GM19043 (cell line): ENCODE measurements around the gene KREMEN2.
"Not testable (repeated sequence)": the region's sequence is repeated elsewhere in the genome, so short reads cannot be mapped to it uniquely, and the experiment has no call there.

ENCODE experiments used
- ATAC-seq: cut with Tn5 transposase; IDR thresholded peaks from one replicate; pipeline ENCODE4 v1.9.1; 2021; ENCODE audit warnings: low read depth; ENCODE audit not compliant: unreplicated experiment

Gene KREMEN2, protein sequence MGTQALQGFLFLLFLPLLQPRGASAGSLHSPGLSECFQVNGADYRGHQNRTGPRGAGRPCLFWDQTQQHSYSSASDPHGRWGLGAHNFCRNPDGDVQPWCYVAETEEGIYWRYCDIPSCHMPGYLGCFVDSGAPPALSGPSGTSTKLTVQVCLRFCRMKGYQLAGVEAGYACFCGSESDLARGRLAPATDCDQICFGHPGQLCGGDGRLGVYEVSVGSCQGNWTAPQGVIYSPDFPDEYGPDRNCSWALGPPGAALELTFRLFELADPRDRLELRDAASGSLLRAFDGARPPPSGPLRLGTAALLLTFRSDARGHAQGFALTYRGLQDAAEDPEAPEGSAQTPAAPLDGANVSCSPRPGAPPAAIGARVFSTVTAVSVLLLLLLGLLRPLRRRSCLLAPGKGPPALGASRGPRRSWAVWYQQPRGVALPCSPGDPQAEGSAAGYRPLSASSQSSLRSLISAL

DNA sequence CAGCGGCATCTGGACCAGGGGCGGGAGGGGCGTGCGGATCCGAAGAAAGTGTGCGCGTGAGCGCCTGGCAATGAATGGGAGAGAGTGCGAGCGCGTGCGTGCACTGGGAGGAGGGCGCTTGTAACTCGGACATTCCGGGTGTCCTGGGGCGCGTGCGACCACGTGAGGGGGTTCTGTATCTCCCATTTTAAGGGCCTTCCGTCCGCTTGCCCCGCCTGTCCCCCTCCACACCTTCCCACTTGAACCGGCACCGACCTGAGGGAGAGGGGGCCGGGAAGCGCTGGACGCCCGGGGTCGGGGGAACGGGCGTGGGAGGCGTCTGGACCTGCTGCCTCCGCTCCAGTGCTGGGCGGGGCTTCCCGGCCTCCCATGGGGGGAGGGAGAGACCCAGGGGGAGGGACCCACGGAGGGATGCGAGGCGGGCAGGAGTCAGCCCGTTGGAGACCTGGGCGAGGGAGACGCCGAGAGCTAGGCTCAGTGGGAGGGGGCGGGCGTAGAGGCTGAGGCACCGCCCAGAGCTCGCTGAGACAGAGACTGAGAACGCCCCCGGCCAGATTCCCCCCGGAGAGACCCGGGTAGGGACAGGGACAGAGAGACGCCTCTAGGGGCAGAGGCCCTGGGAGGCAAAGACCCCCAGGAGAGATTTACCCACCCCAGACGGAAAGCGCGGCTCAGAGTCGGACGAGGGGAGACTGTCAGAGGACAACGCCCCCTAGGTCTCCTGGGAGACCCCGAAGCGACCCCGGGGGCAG lies at the start of gene KREMEN2:
Gene KREMEN2 (plus strand): TSS at position 553 of the 752 bp plus-strand sequence. CDS start 246 bp downstream, outside the sequence.
- ATAC-seq = no peak

DNA sequence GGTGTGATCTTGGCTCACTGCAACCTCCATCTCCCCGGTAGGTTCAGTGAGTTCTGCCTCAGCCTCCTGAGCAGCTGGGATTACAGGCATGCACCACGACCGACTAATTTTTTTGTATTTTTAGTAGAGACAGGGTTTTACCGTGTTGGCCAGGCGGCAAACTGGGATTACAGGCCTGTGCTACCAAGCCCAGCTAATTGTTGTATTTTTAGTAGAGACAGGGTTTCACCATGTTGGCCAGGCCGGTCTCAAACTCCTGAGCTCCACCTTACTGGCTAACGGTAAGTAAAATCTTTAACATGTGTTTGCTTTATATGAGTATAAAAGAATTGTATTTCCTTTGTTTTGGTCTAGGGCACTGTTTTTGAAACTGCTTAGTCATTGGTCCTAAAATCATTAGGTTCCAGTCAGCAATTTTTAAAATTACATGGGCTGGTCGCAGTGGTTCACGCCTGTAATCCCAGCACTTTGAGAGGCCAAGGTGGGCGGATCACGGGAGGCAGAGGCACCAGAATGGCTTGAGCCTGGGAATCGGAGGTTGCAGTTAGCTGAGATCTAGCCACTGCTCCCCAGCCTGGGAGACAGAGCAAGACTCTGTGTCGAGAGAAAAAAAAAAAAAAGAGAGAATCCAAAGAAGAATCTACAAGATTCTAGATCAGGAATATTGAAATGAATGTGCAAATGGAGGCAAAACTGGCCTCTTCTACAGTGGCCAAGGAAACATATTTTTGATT lies 48.7 kb upstream of the KREMEN2 start:
- no peak for ATAC-seq

DNA sequence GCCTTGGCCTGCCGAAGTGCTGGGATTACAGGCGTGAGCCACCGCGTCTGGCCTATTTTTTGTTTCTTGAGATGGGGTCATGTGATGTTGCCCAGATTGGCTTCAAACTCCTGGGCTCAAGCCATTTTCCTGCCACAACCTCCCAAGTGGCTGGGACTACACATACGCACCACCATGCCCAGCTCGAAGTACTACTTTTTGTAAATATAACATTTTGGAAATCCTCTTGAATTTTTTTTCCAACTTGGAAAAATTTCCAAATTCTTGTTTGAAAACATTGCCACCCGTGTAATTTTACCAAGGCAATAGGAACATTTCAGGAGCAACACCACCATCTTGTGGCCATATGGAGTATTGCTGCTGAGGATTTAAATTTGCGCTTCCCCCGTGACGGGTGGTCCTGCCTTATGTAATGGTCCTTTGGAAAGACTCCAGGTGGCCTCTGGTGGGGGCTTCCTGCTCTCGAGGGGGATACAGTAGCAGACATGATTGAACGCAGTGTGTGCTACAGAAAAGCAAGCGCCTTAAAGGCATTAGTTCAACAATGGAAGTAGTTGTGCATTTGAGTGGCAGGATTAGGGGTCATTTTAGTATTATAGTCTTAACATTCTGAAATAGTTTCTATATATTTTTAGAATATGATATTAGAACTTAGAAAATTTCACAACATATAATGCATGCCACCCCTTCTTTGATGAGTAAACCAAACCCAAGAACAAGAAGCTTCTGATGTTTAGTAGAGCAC lies 44.4 kb upstream of the KREMEN2 start:
- ATAC-seq = no peak

GRCh38 chr16:2923481-2923880 lies 40.6 kb upstream of the KREMEN2 start:
- no peak for ATAC-seq

DNA sequence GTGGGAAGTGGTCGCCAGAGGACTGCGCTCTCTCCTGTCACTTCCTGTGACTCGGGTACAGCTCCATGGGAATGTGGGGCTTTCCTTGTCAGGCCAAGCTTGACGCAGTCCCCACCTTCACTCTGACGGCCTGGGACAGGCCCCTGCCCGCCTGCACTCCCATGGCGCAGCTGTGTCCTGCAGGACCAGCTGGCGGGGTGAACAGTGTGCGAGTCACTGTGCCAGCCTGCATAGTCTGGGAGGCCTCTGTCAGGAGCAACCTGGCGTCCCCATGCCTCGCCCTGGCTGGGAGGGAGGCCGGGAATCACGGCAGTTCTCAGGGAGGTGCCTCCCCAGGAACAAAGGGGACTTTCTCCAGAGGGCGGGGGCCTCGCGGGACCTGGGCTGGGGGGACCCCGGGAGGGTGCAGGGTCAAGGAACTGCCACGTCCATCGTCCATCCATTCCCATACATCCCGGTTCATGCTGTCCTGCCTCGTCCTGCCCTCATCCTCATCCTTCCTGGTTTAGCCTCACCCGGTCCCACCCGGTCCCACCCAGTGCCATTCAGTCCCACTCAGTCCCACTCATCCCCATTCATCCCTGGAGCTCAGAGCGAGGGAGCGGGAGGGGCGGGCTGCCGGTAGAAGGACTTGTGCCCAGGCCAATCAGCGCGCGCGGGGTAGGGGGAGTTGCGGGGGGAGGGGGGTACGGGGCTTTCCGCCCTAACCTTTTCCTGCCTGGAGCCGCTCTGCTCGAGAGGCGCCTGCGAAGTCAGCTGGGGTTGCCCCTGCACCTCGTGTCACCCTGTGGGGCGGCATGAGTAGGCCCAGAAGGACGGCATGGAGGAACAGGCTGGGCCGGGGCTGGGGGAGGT lies 38.9 kb upstream of the KREMEN2 start:
- no peak for ATAC-seq

GRCh38 chr16:2925951-2926649 lies 38.0 kb upstream of the KREMEN2 start:
- no peak for ATAC-seq

DNA sequence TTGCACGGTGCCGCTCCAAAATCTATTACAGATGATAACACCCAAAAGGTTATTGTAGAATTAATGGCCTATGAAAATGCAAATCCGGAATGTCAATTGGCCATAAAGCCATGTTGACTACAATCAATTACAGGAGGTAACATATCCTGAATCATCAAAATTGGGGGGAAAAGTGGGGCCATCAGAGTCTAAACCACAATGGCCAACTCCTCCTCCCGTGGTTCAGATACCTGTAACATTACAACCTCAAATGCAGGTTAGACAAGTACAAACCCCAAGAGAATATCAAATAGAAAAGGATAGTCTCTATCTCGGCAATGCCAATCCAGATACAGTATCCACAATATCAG lies 37.5 kb upstream of the KREMEN2 start:
- no peak for ATAC-seq

- ATAC-seq = no peak
These were observed 36.9 kb upstream of the KREMEN2 start for GRCh38 chr16:2927010-2927646.

GRCh38 chr16:2928151-2928550 lies 35.9 kb upstream of the KREMEN2 start:
- not testable (repeated sequence) for ATAC-seq

GRCh38 chr16:2928796-2929195 lies 35.3 kb upstream of the KREMEN2 start:
- no peak for ATAC-seq

DNA sequence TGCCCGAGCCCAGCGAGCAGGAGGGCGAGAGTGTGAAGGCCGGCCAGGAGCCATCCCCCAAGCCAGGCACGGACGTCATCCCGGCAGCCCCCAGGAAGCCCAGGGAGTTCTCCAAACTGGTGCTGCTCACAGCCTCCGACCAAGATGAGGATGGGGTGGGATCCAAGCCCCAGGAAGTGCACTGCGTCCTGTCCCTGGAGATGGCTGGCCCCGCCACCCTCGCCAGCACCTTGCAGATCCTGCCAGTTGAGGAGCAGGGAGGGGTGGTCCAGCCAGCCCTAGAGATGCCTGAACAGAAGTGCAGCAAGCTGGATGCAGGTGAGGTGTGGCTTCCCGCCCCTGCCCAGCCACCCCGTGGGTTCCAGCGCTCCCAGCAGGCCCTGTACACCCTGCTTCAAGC lies 34.4 kb upstream of the KREMEN2 start:
- no peak for ATAC-seq

GRCh38 chr16:2930236-2930635 lies 33.8 kb upstream of the KREMEN2 start:
- no peak for ATAC-seq

- not testable (repeated sequence) for ATAC-seq
These were observed 32.7 kb upstream of the KREMEN2 start for GRCh38 chr16:2931231-2931914.

DNA sequence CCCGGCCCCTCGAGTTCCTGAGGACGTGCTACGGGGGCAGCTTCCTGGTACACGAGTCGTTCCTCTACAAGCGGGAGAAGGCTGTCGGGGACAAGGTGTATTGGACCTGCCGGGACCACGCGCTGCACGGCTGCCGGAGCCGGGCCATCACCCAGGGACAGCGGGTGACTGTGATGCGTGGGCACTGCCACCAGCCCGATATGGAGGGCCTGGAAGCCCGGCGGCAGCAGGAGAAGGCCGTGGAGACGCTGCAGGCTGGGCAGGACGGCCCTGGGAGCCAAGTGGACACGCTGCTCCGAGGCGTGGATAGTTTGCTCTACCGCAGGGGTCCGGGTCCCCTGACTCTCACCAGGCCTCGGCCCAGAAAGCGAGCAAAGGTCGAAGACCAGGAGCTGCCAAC lies 30.9 kb upstream of the KREMEN2 start:
- no peak for ATAC-seq

DNA sequence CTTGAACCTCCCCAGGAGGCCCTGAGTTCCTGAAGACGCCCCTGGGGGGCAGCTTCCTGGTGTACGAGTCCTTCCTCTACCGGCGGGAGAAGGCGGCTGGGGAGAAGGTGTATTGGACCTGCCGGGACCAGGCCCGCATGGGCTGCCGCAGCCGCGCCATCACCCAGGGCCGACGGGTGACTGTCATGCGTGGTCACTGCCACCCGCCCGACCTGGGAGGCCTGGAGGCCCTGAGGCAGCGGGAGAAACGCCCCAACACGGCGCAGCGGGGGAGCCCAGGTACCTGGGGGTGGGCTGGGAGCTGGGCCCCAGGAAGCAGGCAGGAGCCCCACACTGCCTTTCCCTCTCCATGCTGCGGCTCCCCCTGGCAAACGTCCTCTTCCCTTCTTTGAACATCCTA lies 30.4 kb upstream of the KREMEN2 start:
- no peak for ATAC-seq

DNA sequence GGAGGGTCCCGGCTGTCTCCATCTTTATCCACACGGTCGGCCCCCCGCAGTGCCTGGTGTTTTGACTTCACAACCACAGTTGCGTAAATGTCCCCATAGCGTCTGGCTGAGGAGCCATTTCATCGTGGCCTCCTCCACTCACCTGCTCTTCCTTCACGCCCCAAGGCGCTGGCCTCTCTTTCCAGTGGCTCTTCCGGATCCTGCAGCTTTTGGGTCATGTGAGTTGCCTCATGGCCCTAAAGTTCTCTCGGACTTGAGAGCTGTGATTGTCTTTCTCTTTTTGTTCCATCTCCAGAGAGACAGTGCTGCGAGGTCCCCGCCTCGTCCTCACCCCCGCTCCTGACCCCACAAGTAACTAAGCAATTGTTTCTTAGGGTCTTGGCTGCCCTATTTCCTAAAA lies 29.6 kb upstream of the KREMEN2 start:
- no peak for ATAC-seq

DNA sequence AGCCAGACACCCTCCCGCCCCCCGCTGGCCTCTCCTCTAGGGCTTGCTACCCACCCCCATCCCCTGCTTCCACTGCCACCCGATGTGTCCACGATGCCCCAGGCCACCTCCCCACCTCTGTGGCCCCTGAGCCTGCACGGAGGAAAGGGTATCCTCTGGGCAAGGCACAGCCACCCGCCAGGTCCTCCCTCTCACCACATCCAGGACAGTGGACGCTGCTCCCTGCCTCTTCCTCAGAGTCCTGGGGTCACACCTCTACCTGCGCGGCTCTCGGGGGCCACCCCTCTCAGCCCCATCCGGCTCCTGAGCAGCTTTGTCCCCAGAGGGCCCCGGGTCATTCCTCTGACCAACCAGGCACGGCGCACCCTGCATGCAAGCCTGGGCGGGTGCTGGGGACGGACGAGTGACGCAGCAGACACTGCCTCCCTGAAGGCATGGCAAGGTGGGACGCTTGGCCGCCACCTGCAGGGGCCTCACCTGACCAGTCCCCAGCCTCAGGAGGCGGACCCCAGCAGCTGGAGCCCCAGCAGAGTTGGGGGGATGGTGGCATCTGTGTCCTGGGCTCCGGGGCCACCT lies 27.6 kb upstream of the KREMEN2 start:
- no peak for ATAC-seq

DNA sequence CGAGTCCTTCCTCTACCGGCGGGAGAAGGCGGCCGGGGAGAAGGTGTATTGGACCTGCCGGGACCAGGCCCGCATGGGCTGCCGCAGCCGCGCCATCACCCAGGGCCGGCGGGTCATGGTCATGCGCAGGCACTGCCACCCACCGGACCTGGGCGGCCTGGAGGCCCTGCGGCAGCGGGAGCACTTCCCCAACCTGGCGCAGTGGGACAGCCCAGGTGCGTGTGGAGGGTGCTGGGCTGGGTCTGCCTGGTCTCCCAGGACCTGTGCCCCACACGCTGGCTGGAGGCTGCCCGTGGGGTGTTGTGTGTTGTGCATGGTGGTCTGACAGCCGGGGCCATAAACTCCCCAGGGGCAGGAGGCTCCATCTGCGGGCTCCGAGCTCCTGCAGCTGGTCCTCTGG lies 26.9 kb upstream of the KREMEN2 start:
- ATAC-seq = no peak
